GM18526 (cell line): Measurements from ENCODE around the gene JPH3.

ENCODE experiments used
- POLR2A ChIP-seq: IDR thresholded peaks from 3 replicates; pipeline ENCODE4 v1.6.1; 2011; ENCODE audit not compliant: insufficient read length; ENCODE audit errors: extremely low read depth

The JPH3 gene

GRCh38 chr16:87602001-87602775 lies at the start of gene JPH3:
Gene JPH3, plus strand, starts transcription at chr16:87602508. Its CDS starts 639 bp downstream, at chr16:87603147.
- TF ChIP-seq POLR2A: no peak

GRCh38 chr16:87552772-87553573 lies 49.3 kb upstream of the JPH3 start:
- no peak for TF ChIP-seq POLR2A

DNA sequence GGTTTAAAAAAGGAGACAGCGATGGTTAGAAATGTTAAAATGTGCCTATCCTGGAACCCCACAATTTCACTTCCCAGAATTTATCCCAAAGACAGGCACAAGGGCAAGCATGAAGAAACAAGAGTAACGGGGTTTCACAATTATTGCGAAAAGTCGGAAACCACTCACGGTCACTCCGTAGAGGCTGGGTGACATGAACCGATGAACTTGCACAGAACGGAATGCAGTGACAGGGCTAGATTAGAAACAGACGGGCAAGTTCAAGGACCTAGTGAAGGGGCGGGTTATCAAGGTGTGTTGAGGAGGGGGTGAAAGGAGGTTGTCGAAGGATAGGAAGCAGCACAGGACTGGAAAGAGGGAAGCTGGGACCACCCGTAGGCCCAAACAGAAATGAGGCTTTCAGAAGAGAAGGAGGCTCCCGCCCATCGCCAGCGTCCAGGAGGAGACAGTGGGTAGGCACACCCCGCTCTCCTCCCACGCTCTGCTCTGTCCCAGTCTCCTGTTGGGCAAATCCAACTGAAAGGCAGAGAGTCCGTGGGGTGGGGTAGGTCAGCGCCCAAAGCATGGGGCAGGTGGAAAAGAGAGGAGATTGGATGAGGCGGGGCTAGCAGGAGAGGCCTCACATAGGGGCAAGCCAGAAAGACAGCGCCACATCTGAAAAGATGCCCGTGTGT lies 47.4 kb upstream of the JPH3 start:
- TF ChIP-seq POLR2A: no peak

DNA sequence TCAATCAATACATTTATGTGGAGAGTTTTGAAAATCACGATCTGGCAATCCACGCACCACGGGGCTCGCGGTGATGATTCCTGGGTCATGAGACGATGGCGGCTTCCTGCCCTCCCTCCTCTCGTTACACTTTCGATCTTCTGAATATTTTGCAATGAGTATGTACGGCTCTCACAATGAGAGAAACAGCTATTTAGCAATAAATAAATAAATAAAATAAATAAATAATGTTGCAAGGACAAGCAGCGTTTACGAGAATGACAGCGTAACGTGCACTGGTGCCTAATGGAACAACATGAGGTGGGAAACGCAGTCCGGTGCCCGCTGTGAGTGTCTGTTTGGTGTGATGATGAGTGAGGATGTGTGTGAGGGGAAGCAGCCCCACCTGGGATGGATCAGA lies 46.7 kb upstream of the JPH3 start:
- TF ChIP-seq POLR2A: no peak

GRCh38 chr16:87556941-87557459 lies 45.3 kb upstream of the JPH3 start:
- no peak for TF ChIP-seq POLR2A

DNA sequence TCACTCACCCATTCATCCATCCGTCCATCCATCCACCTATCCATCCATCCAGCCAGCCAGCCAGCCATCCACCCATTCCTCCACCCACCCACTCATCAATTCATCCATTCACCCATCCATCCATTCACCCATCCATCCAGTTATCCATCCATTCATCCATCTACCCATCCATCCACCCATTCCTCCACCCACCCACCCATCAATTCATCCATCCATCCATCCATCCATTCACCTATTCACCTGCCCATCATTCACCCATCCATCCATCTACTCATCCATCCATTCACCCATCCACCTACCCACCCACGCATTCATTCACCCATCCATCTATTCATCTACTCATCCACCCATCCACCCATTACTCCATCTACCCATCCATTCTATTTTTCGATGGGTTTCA lies 43.6 kb upstream of the JPH3 start:
- TF ChIP-seq POLR2A: no peak

- no peak for TF ChIP-seq POLR2A
Observed at GRCh38 chr16:87559945-87560344, 42.4 kb upstream of the JPH3 start.

GRCh38 chr16:87560428-87561199 lies 41.7 kb upstream of the JPH3 start:
- no peak for TF ChIP-seq POLR2A

- no peak for TF ChIP-seq POLR2A
Observed at GRCh38 chr16:87561200-87562105, 40.9 kb upstream of the JPH3 start.

DNA sequence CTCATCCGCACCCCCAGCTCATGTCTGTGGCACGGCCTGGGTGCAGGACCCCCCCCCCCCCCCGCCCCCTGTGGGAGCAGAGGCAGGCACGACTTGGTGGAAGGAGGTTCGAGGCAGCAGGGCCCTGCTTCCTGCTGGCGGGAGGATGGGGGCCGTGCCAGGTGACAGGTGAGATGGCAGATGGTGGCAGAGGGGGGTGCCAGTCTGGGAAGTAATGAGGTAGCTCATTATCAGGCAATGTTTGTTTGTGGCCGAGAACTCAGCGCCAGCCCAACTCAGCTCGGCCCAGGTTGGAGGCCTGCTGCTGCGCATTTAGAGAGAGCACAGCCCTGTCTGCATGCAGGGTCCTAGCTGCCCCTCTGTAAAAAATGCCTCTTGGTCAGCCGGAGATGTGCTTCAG lies 40.1 kb upstream of the JPH3 start:
- TF ChIP-seq POLR2A: no peak

DNA sequence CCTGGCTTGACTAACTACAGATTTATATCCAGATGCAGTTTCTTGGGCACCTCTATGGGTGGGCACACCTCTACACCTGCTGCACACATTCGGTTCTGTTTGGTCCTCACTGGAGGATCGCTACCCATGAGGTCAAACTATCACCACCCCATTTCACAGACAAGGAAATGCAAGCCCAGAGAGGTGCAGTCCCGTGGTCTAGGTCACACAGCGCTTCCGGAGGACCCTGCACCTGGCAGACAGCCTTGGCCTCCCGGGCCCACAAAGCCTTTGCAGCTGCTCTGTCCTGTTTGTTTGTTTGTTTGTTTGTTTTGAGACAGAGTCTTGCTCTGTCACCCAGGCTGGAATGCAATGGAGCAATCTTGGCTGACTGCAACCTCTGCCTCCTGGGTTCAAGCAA lies 39.3 kb upstream of the JPH3 start:
- TF ChIP-seq POLR2A: no peak

GRCh38 chr16:87563714-87564523 lies 38.4 kb upstream of the JPH3 start:
- no peak for TF ChIP-seq POLR2A

DNA sequence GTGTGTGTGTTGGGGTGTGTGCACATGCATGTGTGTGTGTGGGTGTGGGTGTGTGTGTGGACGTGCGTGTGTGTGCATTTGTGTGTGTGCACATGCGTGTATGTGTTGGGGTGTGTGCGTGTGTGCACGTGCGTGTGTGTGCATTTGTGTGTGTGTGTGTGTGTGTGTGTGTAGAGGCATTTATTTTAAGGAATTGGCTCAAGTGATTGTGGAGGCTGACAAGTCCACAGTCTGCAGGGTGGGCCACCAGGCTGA lies 37.9 kb upstream of the JPH3 start:
- no peak for TF ChIP-seq POLR2A
